WTC11 (cell line): Measurements from ENCODE around the gene CREB3. TPM values are rescaled to one million over a fixed set of nuclear protein-coding genes. Genes with fewer than 3 reads are reported as not detected.

ENCODE experiments used
- ATAC-seq: fragments of 200-7000 bp; cut with Tn5 transposase; 2 replicates; pipeline ENCODE4 v1.10.0; 2021; ENCODE audit warnings: mild to moderate bottlenecking, moderate library complexity
- CTCF ChIA-PET: fragments of 300-600 bp; sonication (Branson Sonifier 250); formaldehyde crosslinking; loops from one replicate; lab custom pipeline; 2021; ENCODE audit warnings: antibody characterized with exemption; lab: Charles Lee
- POLR2A ChIA-PET: fragments of 350-600 bp; sonication (Branson Sonifier 250); formaldehyde crosslinking; loops from one replicate; lab custom pipeline; 2021; ENCODE audit warnings: antibody characterized with exemption; lab: Charles Lee
- DNase-seq: peaks from one replicate; pipeline ENCODE4 v3.0.0; 2021; ENCODE audit warnings: low spot score
- H3K27ac Mint-ChIP-seq: 2 replicates; pipeline ENCODE4 v1.8.0; 2021; ENCODE audit warnings: mixed read lengths
- H3K27me3 Mint-ChIP-seq: 2 replicates; pipeline ENCODE4 v1.8.0; 2021; ENCODE audit warnings: low read depth, mild to moderate bottlenecking, moderate library complexity, mixed read lengths
- H3K36me3 Mint-ChIP-seq: 2 replicates; pipeline ENCODE4 v1.8.0; 2021; ENCODE audit warnings: mixed read lengths
- H3K4me1 Mint-ChIP-seq: 2 replicates; pipeline ENCODE4 v1.8.0; 2022; ENCODE audit warnings: mixed read lengths
- H3K4me3 Mint-ChIP-seq: 2 replicates; pipeline ENCODE4 v1.8.0; 2021; ENCODE audit warnings: mild to moderate bottlenecking, moderate library complexity, mixed read lengths
- H3K9me3 Mint-ChIP-seq: 2 replicates; pipeline ENCODE4 v1.8.0; 2021; ENCODE audit warnings: mixed read lengths
- ATF1 ChIP-seq: sonication (generic); formaldehyde crosslinking; IDR thresholded peaks from 2 replicates; pipeline ENCODE4 v1.8.1; 2023; ENCODE audit warnings: mild to moderate bottlenecking, moderate library complexity, missing genetic modification reagents
- CREB1 ChIP-seq: sonication (generic); formaldehyde crosslinking; IDR thresholded peaks from 2 replicates; pipeline ENCODE4 v1.8.0; 2023; ENCODE audit warnings: mild to moderate bottlenecking, missing genetic modification reagents
- FOXJ3 ChIP-seq: sonication (generic); formaldehyde crosslinking; IDR thresholded peaks from 2 replicates; pipeline ENCODE4 v1.9.0; 2021; ENCODE audit warnings: missing genetic modification reagents, mild to moderate bottlenecking, borderline replicate concordance
- FOXP4 ChIP-seq: sonication (generic); formaldehyde crosslinking; IDR thresholded peaks from 2 replicates; pipeline ENCODE4 v1.8.0; 2022; ENCODE audit warnings: mild to moderate bottlenecking, missing genetic modification reagents
- GABPB1 ChIP-seq: sonication (generic); formaldehyde crosslinking; IDR thresholded peaks from 2 replicates; pipeline ENCODE4 v1.8.1; 2023; ENCODE audit warnings: mild to moderate bottlenecking, missing genetic modification reagents
- GTF2I ChIP-seq: fragments of 250-450 bp; sonication (Bioruptor Pico); conservative IDR thresholded peaks from 2 replicates; pipeline ENCODE4 v1.4.0; 2021; ENCODE audit warnings: mild to moderate bottlenecking
- JAZF1 ChIP-seq: fragments of 250-450 bp; sonication (Bioruptor Pico); IDR thresholded peaks from 2 replicates; pipeline ENCODE4 v1.9.0; 2021; ENCODE audit warnings: moderate library complexity, mild to moderate bottlenecking, inconsistent platforms
- MXD4 ChIP-seq: fragments of 250-450 bp; sonication (Bioruptor Pico); IDR thresholded peaks from 2 replicates; pipeline ENCODE4 v1.8.0; 2021; ENCODE audit warnings: mild to moderate bottlenecking, moderate library complexity, borderline replicate concordance
- NFE2L1 ChIP-seq: sonication (generic); formaldehyde crosslinking; IDR thresholded peaks from 2 replicates; pipeline ENCODE4 v1.8.1; 2023; ENCODE audit warnings: missing genetic modification reagents
- NR1H2 ChIP-seq: sonication (generic); formaldehyde crosslinking; IDR thresholded peaks from 2 replicates; pipeline ENCODE4 v1.9.0; 2021; ENCODE audit warnings: mild to moderate bottlenecking, moderate library complexity, missing genetic modification reagents
- NR2C2 ChIP-seq: sonication (generic); formaldehyde crosslinking; IDR thresholded peaks from 2 replicates; pipeline ENCODE4 v1.8.0; 2022; ENCODE audit warnings: mild to moderate bottlenecking, missing genetic modification reagents
- NR3C1 ChIP-seq: sonication (generic); formaldehyde crosslinking; conservative IDR thresholded peaks from 2 replicates; pipeline ENCODE4 v1.8.1; 2023; ENCODE audit warnings: low read depth, mild to moderate bottlenecking, missing genetic modification reagents
- SMAD4 ChIP-seq: sonication (generic); formaldehyde crosslinking; IDR thresholded peaks from 2 replicates; pipeline ENCODE4 v1.8.0; 2022; ENCODE audit warnings: mild to moderate bottlenecking, missing genetic modification reagents
- TEAD1 ChIP-seq: sonication (generic); formaldehyde crosslinking; IDR thresholded peaks from 2 replicates; pipeline ENCODE4 v1.8.0; 2022; ENCODE audit warnings: mild to moderate bottlenecking, missing genetic modification reagents
- ZNF121 ChIP-seq: sonication (generic); formaldehyde crosslinking; IDR thresholded peaks from 2 replicates; pipeline ENCODE4 v1.8.0; 2023; ENCODE audit warnings: missing genetic modification reagents
- ZNF219 ChIP-seq: sonication (generic); formaldehyde crosslinking; IDR thresholded peaks from 2 replicates; pipeline ENCODE4 v1.8.0; 2023; ENCODE audit warnings: missing genetic modification reagents, mild to moderate bottlenecking, borderline replicate concordance
- ZNF396 ChIP-seq: fragments of 250-450 bp; sonication (Bioruptor Pico); IDR thresholded peaks from 2 replicates; pipeline ENCODE4 v1.8.0; 2021; ENCODE audit warnings: mild to moderate bottlenecking, moderate library complexity, borderline replicate concordance
- ZNF423 ChIP-seq: fragments of 250-450 bp; sonication (Bioruptor Pico); IDR thresholded peaks from 2 replicates; pipeline ENCODE4 v2.1.2; 2022; ENCODE audit warnings: mild to moderate bottlenecking, moderate library complexity
- total RNA-seq: library from RNA; stranded (reverse); gene quantifications from 3 replicates; pipeline ENCODE4 v1.2.3, GENCODE V29; 2021
- TF ChIP-seq, protein P1 (sequence below): fragments of 250-450 bp; sonication (Bioruptor Pico); IDR thresholded peaks from 2 replicates; pipeline ENCODE4 v2.1.2; 2022; ENCODE audit warnings: mild to moderate bottlenecking, moderate library complexity
- TF ChIP-seq, protein P2 (sequence below): sonication (generic); formaldehyde crosslinking; conservative IDR thresholded peaks from 2 replicates; pipeline ENCODE4 v1.8.1; 2023; ENCODE audit warnings: mild to moderate bottlenecking, low read depth, missing genetic modification reagents, moderate library complexity
- TF ChIP-seq, protein P3 (sequence below): fragments of 200-600 bp; IDR thresholded peaks from 2 replicates; pipeline ENCODE4 v1.8.0; 2022; ENCODE audit warnings: antibody characterized with exemption
- TF ChIP-seq, protein P4 (sequence below): fragments of 250-450 bp; sonication (Bioruptor Pico); IDR thresholded peaks from 2 replicates; pipeline ENCODE4 v1.9.0; 2021; ENCODE audit warnings: mild to moderate bottlenecking
- TF ChIP-seq, protein P5 (sequence below): fragments of 250-450 bp; sonication (Bioruptor Pico); IDR thresholded peaks from 2 replicates; pipeline ENCODE4 v1.9.0; 2021; ENCODE audit warnings: mild to moderate bottlenecking
- TF ChIP-seq, protein P6 (sequence below): sonication (generic); formaldehyde crosslinking; IDR thresholded peaks from 2 replicates; pipeline ENCODE4 v1.8.1; 2022; ENCODE audit warnings: mild to moderate bottlenecking, missing genetic modification reagents, moderate library complexity, borderline replicate concordance

CREB3 gene
- total RNA-seq, 1 experiment from 2014 or later, result 21.4 TPM

DNA sequence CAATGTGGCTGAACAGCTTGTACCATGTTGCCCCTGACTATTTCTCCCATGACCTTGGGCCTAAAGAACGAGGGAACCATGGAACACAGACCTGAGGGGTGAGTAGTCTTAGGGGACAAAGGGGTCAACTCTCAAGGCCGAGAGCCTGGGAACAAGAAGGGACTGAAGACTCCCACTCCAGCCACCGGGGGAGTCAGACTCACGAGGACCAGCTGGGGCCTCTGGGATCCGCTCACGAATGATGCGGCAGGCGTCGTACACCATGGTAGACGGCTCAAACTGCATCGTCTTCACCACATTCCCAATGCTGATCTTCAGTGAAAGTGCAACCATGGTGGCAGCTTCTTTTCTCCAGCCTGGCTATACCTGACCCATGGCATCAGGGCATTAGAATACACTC lies 7.1 kb upstream of the CREB3 start:
- POLR2A ChIA-PET, result no interaction called here
- no peak overlapping the region for H3K4me3 Mint-ChIP-seq
- no peaks in the 10 kb centered on the region; the same call in 1 of the 2 replicates for H3K4me1 Mint-ChIP-seq
- no peak for ATAC-seq
- no peaks in the 10 kb centered on the region for H3K9me3 Mint-ChIP-seq
- TF ChIP-seq ZNF121 (CRISPR knock-in tag) (no peak), GABPB1 (no peak), ZNF219 (CRISPR knock-in tag) (no peak), ATF1 (CRISPR knock-in tag) (no peak)
- TF ChIP-seq, protein P1, sequence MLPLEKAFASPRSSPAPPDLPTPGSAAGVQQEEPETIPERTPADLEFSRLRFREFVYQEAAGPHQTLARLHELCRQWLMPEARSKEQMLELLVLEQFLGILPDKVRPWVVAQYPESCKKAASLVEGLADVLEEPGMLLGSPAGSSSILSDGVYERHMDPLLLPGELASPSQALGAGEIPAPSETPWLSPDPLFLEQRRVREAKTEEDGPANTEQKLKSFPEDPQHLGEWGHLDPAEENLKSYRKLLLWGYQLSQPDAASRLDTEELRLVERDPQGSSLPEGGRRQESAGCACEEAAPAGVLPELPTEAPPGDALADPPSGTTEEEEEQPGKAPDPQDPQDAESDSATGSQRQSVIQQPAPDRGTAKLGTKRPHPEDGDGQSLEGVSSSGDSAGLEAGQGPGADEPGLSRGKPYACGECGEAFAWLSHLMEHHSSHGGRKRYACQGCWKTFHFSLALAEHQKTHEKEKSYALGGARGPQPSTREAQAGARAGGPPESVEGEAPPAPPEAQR, result no peak
- TF ChIP-seq, all 79 proteins: peak for 0
- DNase-seq, result no peak
- Mint-ChIP-seq H3K27ac (no peak overlapping the region), H3K36me3 (peaks cover 41% of the 10 kb centered on the region), H3K27me3 (no peaks in the 10 kb centered on the region)
- CTCF ChIA-PET, result interaction anchor here (1.2 to 8.3 kb wide), 4 partner anchors 11 to 65 kb away, joined by 3 to 103 read pairs (median 13); partner anchors contain the start of gene ARHGEF39

GRCh38 chr9:35726931-35727330 lies 5.5 kb upstream of the CREB3 start:
- Mint-ChIP-seq H3K4me1 (peaks cover 7% of the 10 kb centered on the region; the same call in 1 of the 2 replicates), H3K4me3 (no peak overlapping the region)
- no peak for ATAC-seq

More at GRCh38 chr9:35726931-35727330, 5.5 kb upstream of the CREB3 start:
- peaks cover 27% of the 10 kb centered on the region for H3K36me3 Mint-ChIP-seq
- POLR2A ChIA-PET, result interaction anchor here (0.8 to 2.6 kb wide), 6 partner anchors 23 to 62 kb away, joined by 3 to 14 read pairs (median 4); partner anchors contain the start of genes GBA2, RGP1 and TPM2
- DNase-seq, result no peak
- no peaks in the 10 kb centered on the region for H3K9me3 Mint-ChIP-seq
- no peak overlapping the region; the same call in none of the 2 replicates for H3K27ac Mint-ChIP-seq
- CTCF ChIA-PET, result interaction anchor here (0.9 to 8.3 kb wide), 17 partner anchors 9 to 611 kb away, joined by 3 to 103 read pairs (median 11); partner anchors contain the start of genes ARHGEF39, ATOSB, CCDC107 and GBA2
- H3K27me3 Mint-ChIP-seq, result no peaks in the 10 kb centered on the region
- TF ChIP-seq NFE2L1 (no peak), TEAD1 (CRISPR knock-in tag) (no peak), FOXP4 (CRISPR knock-in tag) (no peak), ZNF423 (no peak), CREB1 (CRISPR knock-in tag) (no peak), NR3C1 (CRISPR knock-in tag) (no peak), FOXJ3 (CRISPR knock-in tag) (no peak), ZNF396 (CRISPR knock-in tag) (no peak), MXD4 (CRISPR knock-in tag) (no peak), GTF2I (CRISPR knock-in tag) (no peak), SMAD4 (CRISPR knock-in tag) (no peak), JAZF1 (CRISPR knock-in tag) (no peak), NR2C2 (CRISPR knock-in tag) (no peak), NR1H2 (CRISPR knock-in tag) (no peak)
- TF ChIP-seq, protein P2, sequence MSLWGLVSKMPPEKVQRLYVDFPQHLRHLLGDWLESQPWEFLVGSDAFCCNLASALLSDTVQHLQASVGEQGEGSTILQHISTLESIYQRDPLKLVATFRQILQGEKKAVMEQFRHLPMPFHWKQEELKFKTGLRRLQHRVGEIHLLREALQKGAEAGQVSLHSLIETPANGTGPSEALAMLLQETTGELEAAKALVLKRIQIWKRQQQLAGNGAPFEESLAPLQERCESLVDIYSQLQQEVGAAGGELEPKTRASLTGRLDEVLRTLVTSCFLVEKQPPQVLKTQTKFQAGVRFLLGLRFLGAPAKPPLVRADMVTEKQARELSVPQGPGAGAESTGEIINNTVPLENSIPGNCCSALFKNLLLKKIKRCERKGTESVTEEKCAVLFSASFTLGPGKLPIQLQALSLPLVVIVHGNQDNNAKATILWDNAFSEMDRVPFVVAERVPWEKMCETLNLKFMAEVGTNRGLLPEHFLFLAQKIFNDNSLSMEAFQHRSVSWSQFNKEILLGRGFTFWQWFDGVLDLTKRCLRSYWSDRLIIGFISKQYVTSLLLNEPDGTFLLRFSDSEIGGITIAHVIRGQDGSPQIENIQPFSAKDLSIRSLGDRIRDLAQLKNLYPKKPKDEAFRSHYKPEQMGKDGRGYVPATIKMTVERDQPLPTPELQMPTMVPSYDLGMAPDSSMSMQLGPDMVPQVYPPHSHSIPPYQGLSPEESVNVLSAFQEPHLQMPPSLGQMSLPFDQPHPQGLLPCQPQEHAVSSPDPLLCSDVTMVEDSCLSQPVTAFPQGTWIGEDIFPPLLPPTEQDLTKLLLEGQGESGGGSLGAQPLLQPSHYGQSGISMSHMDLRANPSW (CRISPR knock-in tag), result no peak
- TF ChIP-seq, protein P3, sequence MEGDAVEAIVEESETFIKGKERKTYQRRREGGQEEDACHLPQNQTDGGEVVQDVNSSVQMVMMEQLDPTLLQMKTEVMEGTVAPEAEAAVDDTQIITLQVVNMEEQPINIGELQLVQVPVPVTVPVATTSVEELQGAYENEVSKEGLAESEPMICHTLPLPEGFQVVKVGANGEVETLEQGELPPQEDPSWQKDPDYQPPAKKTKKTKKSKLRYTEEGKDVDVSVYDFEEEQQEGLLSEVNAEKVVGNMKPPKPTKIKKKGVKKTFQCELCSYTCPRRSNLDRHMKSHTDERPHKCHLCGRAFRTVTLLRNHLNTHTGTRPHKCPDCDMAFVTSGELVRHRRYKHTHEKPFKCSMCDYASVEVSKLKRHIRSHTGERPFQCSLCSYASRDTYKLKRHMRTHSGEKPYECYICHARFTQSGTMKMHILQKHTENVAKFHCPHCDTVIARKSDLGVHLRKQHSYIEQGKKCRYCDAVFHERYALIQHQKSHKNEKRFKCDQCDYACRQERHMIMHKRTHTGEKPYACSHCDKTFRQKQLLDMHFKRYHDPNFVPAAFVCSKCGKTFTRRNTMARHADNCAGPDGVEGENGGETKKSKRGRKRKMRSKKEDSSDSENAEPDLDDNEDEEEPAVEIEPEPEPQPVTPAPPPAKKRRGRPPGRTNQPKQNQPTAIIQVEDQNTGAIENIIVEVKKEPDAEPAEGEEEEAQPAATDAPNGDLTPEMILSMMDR, result no peak
- TF ChIP-seq, protein P4, sequence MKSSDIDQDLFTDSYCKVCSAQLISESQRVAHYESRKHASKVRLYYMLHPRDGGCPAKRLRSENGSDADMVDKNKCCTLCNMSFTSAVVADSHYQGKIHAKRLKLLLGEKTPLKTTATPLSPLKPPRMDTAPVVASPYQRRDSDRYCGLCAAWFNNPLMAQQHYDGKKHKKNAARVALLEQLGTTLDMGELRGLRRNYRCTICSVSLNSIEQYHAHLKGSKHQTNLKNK (CRISPR knock-in tag), result no peak
- TF ChIP-seq, protein P5, sequence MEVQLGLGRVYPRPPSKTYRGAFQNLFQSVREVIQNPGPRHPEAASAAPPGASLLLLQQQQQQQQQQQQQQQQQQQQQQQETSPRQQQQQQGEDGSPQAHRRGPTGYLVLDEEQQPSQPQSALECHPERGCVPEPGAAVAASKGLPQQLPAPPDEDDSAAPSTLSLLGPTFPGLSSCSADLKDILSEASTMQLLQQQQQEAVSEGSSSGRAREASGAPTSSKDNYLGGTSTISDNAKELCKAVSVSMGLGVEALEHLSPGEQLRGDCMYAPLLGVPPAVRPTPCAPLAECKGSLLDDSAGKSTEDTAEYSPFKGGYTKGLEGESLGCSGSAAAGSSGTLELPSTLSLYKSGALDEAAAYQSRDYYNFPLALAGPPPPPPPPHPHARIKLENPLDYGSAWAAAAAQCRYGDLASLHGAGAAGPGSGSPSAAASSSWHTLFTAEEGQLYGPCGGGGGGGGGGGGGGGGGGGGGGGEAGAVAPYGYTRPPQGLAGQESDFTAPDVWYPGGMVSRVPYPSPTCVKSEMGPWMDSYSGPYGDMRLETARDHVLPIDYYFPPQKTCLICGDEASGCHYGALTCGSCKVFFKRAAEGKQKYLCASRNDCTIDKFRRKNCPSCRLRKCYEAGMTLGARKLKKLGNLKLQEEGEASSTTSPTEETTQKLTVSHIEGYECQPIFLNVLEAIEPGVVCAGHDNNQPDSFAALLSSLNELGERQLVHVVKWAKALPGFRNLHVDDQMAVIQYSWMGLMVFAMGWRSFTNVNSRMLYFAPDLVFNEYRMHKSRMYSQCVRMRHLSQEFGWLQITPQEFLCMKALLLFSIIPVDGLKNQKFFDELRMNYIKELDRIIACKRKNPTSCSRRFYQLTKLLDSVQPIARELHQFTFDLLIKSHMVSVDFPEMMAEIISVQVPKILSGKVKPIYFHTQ (CRISPR knock-in tag), result no peak
- TF ChIP-seq, protein P6, sequence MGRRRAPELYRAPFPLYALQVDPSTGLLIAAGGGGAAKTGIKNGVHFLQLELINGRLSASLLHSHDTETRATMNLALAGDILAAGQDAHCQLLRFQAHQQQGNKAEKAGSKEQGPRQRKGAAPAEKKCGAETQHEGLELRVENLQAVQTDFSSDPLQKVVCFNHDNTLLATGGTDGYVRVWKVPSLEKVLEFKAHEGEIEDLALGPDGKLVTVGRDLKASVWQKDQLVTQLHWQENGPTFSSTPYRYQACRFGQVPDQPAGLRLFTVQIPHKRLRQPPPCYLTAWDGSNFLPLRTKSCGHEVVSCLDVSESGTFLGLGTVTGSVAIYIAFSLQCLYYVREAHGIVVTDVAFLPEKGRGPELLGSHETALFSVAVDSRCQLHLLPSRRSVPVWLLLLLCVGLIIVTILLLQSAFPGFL (CRISPR knock-in tag), result no peak
